SU-DHL-6 (cell line): ENCODE measurements around the gene GPHB5.
"Not testable (repeated sequence)": the region's sequence is repeated elsewhere in the genome, so short reads cannot be mapped to it uniquely, and the experiment has no call there.

Experiments
- H2AFZ ChIP-seq: fragments of 200-600 bp; sonication (generic); 2 replicates; pipeline ENCODE4 v1.6.1; 2014; ENCODE audit warnings: low read depth, mild to moderate bottlenecking, moderate library complexity, mixed read lengths, antibody characterized with exemption, low read length; ENCODE audit not compliant: severe bottlenecking
- H3F3A ChIP-seq: fragments of 200-600 bp; shearing (Covaris generic); 2 replicates; pipeline ENCODE4 v1.6.0; 2016; ENCODE audit warnings: antibody characterized with exemption, mild to moderate bottlenecking; ENCODE audit not compliant: insufficient read depth
- H3K27ac ChIP-seq: fragments of 200-600 bp; sonication (generic); 2 replicates; pipeline ENCODE4 v1.5.1; 2016; ENCODE audit warnings: low read depth, mild to moderate bottlenecking, low read length, moderate library complexity, mixed read lengths
- H3K27me3 ChIP-seq: fragments of 200-600 bp; sonication (generic), shearing (Covaris generic); 2 replicates; pipeline ENCODE4 v1.6.0; 2014; ENCODE audit warnings: mild to moderate bottlenecking, low read length
- H3K36me3 ChIP-seq: fragments of 200-600 bp; sonication (generic); 2 replicates; pipeline ENCODE4 v1.6.1; 2014; ENCODE audit warnings: mild to moderate bottlenecking, low read length, mixed read lengths
- H3K4me2 ChIP-seq: fragments of 300-600, 200-600 bp; shearing (Covaris generic), sonication (generic); 2 replicates; pipeline ENCODE4 v1.6.0; 2014; ENCODE audit warnings: low read length, low read depth, mild to moderate bottlenecking; ENCODE audit not compliant: poor library complexity, severe bottlenecking
- H3K4me3 ChIP-seq: fragments of 200-600 bp; sonication (generic); 2 replicates; pipeline ENCODE4 v1.5.1; 2014; ENCODE audit warnings: antibody characterized with exemption, low read length, mild to moderate bottlenecking, mixed read lengths; ENCODE audit not compliant: insufficient read depth, poor library complexity, severe bottlenecking
- H3K79me2 ChIP-seq: fragments of 200-600 bp; sonication (generic); 2 replicates; pipeline ENCODE4 v1.6.1; 2014; ENCODE audit warnings: mild to moderate bottlenecking, low read length, moderate library complexity; ENCODE audit not compliant: insufficient read depth
- H3K9ac ChIP-seq: fragments of 200-600 bp; sonication (generic); 2 replicates; pipeline ENCODE4 v1.7.0; 2014; ENCODE audit warnings: mild to moderate bottlenecking, low read length
- H3K9me2 ChIP-seq: fragments of 200-600 bp; sonication (generic); replicated peaks from 2 replicates; pipeline ENCODE4 v1.6.1; 2014; ENCODE audit warnings: low read length; ENCODE audit not compliant: insufficient read depth
- H3K9me3 ChIP-seq: fragments of 200-600 bp; sonication (generic); 2 replicates; pipeline ENCODE4 v1.6.1; 2014; ENCODE audit warnings: low read length, mixed read lengths; ENCODE audit not compliant: insufficient read depth
- H4K20me1 ChIP-seq: fragments of 200-600 bp; sonication (generic); 2 replicates; pipeline ENCODE4 v1.6.1; 2014; ENCODE audit warnings: low read depth, mild to moderate bottlenecking, antibody characterized with exemption, low read length, moderate library complexity, mixed read lengths
- EZH2phosphoT487 ChIP-seq: fragments of 200-600 bp; sonication (generic), shearing (Covaris generic); conservative IDR thresholded peaks from 2 replicates; pipeline ENCODE4 v1.6.1; 2018; ENCODE audit warnings: mild to moderate bottlenecking, antibody characterized with exemption, low read length, moderate library complexity, mixed read lengths
- TF ChIP-seq, protein P1 (sequence below): fragments of 200-600 bp; sonication (generic); IDR thresholded peaks from one replicate; pipeline ENCODE4 v1.5.1; 2017; ENCODE audit warnings: antibody characterized with exemption, mild to moderate bottlenecking, low read length, moderate library complexity; ENCODE audit not compliant: insufficient read depth, poor library complexity, severe bottlenecking

GPHB5 gene

GRCh38 chr14:63322897-63323573 lies 4.3 kb upstream of the GPHB5 start:
- Histone ChIP-seq H3K79me2 (no peaks in the 10 kb centered on the region), H3K27ac (no peak overlapping the region), H3K9ac (no peak overlapping the region), H3K9me2 (no peaks in the 10 kb centered on the region), H3F3A (no peaks in the 10 kb centered on the region), H3K36me3 (no peaks in the 10 kb centered on the region), H3K4me3 (no peak overlapping the region), H3K4me2 (no peak overlapping the region), H3K27me3 (no peaks in the 10 kb centered on the region), H3K9me3 (no peaks in the 10 kb centered on the region), H2AFZ (no peak overlapping the region), H4K20me1 (no peaks in the 10 kb centered on the region)
- TF ChIP-seq EZH2phosphoT487 = no peak
- TF ChIP-seq, protein P1, sequence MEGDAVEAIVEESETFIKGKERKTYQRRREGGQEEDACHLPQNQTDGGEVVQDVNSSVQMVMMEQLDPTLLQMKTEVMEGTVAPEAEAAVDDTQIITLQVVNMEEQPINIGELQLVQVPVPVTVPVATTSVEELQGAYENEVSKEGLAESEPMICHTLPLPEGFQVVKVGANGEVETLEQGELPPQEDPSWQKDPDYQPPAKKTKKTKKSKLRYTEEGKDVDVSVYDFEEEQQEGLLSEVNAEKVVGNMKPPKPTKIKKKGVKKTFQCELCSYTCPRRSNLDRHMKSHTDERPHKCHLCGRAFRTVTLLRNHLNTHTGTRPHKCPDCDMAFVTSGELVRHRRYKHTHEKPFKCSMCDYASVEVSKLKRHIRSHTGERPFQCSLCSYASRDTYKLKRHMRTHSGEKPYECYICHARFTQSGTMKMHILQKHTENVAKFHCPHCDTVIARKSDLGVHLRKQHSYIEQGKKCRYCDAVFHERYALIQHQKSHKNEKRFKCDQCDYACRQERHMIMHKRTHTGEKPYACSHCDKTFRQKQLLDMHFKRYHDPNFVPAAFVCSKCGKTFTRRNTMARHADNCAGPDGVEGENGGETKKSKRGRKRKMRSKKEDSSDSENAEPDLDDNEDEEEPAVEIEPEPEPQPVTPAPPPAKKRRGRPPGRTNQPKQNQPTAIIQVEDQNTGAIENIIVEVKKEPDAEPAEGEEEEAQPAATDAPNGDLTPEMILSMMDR = no peak

GRCh38 chr14:63322472-63322871 lies 3.7 kb upstream of the GPHB5 start:
- no peak overlapping the region for H2AFZ ChIP-seq
- TF ChIP-seq, protein P1 = no peak
- no peak for TF ChIP-seq EZH2phosphoT487
- no peaks in the 10 kb centered on the region for H3K36me3 ChIP-seq
- H3K79me2 ChIP-seq = no peaks in the 10 kb centered on the region
- no peaks in the 10 kb centered on the region for H4K20me1 ChIP-seq
- no peaks in the 10 kb centered on the region for H3K27me3 ChIP-seq
- H3F3A ChIP-seq = no peaks in the 10 kb centered on the region
- H3K9me3 ChIP-seq = no peaks in the 10 kb centered on the region
- no peak overlapping the region for H3K4me2 ChIP-seq
- H3K9ac ChIP-seq = no peak overlapping the region
- H3K9me2 ChIP-seq = no peaks in the 10 kb centered on the region
- H3K27ac ChIP-seq = no peak overlapping the region
- no peak overlapping the region for H3K4me3 ChIP-seq

- Histone ChIP-seq H3K4me3 (no peak overlapping the region), H2AFZ (no peak overlapping the region), H3K27me3 (no peaks in the 10 kb centered on the region)
Measured at GRCh38 chr14:63308723-63309317, 9.9 kb downstream of the GPHB5 start.

GRCh38 chr14:63304429-63304828 lies 14.3 kb downstream of the GPHB5 start:
- H3K36me3 ChIP-seq, H4K20me1 ChIP-seq, H3K27ac ChIP-seq, H2AFZ ChIP-seq, H3K9ac ChIP-seq, H3K9me3 ChIP-seq, H3K27me3 ChIP-seq, H3K9me2 ChIP-seq, H3F3A ChIP-seq, H3K79me2 ChIP-seq, H3K4me2 ChIP-seq, H3K4me3 ChIP-seq: not testable (repeated sequence)

More at GRCh38 chr14:63308723-63309317, 9.9 kb downstream of the GPHB5 start:
- Histone ChIP-seq H3K36me3 (no peaks in the 10 kb centered on the region), H3K27ac (no peak overlapping the region), H3K9ac (no peak overlapping the region), H3F3A (no peaks in the 10 kb centered on the region), H3K4me2 (no peak overlapping the region), H3K9me2 (no peaks in the 10 kb centered on the region), H3K9me3 (no peaks in the 10 kb centered on the region), H3K79me2 (no peaks in the 10 kb centered on the region), H4K20me1 (no peaks in the 10 kb centered on the region)
- no peak for TF ChIP-seq EZH2phosphoT487
- TF ChIP-seq, protein P1 = peak; percentile 61
